HFF-Myc (cell line): Measurements from ENCODE around the gene TBC1D22A.

Source experiments
- DNase-seq: peaks from one replicate; pipeline ENCODE4 v3.0.0-alpha.2; 2011; ENCODE audit warnings: low read depth; ENCODE audit errors: extremely low read depth
- H3K4me3 ChIP-seq: replicated peaks from 2 replicates; pipeline ENCODE4 v1.5.1; 2011; ENCODE audit warnings: low read depth, mild to moderate bottlenecking, control low read depth, low read length
- CTCF ChIP-seq: IDR thresholded peaks from 2 replicates; pipeline ENCODE4 v1.5.1; 2012; ENCODE audit warnings: mild to moderate bottlenecking, low read depth, low read length, control low read depth; ENCODE audit errors: missing control alignments

The TBC1D22A gene

DNA sequence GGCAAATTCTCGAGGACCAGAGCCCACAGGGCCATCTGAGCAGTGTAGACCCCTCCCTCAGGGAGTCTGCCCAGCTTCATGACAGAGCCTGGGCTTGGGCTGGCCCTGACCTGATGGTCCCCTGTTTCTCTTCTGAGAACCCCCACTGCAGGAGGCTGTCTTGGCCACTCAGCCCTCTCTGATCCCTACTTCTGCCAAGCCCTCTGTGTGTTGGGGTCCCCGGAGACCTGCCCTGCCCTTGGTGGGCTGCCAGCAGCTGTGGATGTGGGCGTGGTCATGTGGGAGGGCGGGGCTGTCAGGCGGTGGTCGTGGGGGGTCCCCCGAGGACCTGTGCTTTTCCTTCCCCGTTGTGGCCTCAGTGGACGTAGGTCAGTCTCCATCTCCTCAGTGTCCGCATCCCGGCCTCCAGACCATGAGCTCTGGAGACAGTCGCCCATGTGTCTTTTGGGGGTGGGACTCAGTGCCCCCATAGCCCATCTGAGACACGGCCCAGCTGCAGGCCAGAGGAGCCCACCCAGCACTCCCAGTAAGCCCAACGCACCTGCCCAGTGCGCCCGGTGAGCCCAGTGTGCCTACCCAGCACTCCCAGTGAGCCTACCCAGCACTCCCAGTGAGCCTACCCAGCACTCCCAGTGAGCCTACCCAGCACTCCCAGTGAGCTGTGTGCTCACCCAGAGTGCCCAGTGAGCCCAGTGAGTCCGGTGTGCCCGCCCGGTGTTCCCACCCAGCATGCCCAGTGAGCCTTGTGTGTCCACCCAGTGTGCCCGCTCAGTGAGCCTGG, 409.2 kb downstream of the TBC1D22A start:
- DNase-seq = no peak
- H3K4me3 ChIP-seq = no peak overlapping the region
- no peak for TF ChIP-seq CTCF

GRCh38 chr22:47172771-47173534, 410.5 kb downstream of the TBC1D22A start:
- TF ChIP-seq CTCF = no peak
- DNase-seq = no peak
- no peak overlapping the region for H3K4me3 ChIP-seq

DNA sequence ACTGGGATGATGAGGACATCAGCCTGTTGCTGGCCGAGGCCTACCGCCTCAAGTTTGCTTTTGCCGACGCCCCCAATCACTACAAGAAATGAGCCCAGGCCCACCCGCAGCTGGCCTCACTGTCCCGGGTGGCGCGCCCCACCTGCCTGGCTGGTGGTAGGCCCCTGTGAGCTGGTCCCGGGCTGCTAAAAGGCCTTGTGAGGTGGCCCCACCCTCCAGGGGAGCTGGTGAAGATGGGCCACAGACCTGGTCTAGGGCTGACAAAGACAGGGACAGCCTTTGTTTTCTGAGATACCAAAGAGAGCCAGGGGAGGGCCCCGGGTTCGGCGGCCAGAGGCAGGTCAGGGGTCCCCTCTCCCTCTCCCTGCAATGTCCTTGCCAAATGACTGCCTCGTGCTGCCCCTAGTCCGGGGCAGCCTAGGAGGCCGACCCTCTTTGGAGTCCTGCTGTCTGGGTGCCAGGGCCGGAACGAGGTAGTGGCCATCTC, 411.1 kb downstream of the TBC1D22A start:
- no peak overlapping the region for H3K4me3 ChIP-seq
- DNase-seq = no peak
- TF ChIP-seq CTCF = no peak

DNA sequence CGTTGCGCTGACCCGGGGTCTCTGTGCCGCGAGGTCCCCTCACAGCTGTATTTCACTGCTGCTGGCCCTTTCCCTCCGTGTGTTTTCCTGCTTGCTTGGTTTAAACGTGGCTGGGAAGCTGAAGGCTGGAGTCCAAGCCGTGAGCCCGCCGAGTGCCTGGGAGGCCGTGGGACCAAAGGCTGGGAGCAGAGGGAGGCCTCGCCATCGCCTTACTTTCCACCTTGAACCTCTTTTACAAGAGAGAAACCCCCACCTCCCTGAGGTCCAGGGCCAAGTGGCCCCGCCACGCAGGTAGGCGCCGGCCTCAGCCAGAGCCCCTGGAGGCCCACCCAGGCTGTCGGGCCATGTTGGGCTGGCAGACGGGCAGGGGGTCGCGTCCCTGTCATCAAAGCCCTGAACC, 411.6 kb downstream of the TBC1D22A start:
- no peak for TF ChIP-seq CTCF
- H3K4me3 ChIP-seq = no peak overlapping the region
- DNase-seq = no peak

- no peak for DNase-seq
- no peak overlapping the region for H3K4me3 ChIP-seq
- TF ChIP-seq CTCF = no peak
Measured at GRCh38 chr22:47174671-47175112, 412.2 kb downstream of the TBC1D22A start.

- TF ChIP-seq CTCF = no peak
- DNase-seq = no peak
Measured at GRCh38 chr22:47175151-47176025, 412.9 kb downstream of the TBC1D22A start.

More at GRCh38 chr22:47175151-47176025, 412.9 kb downstream of the TBC1D22A start:
- no peak overlapping the region for H3K4me3 ChIP-seq
